Measurements from ENCODE around the gene ODR4.
"Not testable (repeated sequence)": the region's sequence is repeated elsewhere in the genome, so short reads cannot be mapped to it uniquely, and the experiment has no call there.

Gene ODR4

GRCh38 chr1:186375152-186375928, at the start of gene ODR4, which contains the start of gene TPR:
Gene ODR4, plus strand, starts transcription at chr1:186375838. Its CDS starts 3,948 bp downstream, at chr1:186379786.
Gene TPR, minus strand, starts transcription at chr1:186375253. Its CDS starts 225 bp downstream, at chr1:186375028.
- peak; percentile 92 for DNase-seq (ENCODE audit: low read depth in 2 of 2)

DNA sequence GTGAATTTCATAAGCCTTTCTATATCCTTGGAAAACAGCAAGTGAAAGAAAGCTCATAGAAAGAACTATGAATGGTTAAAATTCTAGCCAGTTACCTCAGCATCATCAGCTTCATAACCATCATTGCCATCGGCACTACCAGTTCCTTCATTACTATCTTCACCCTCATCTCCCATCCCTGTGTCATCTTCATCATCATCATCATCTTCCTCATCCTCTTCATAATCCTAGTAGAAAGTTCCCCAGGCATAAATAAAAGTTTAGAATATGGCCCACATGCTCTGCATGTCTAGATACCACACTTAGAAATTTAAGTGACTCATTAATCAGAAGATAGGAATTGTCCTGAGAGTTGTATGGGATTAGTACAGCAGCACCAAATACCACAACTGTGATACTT, 49.6 kb upstream of the ODR4 start:
- DNase-seq (ENCODE audit: low read depth in 2 of 2): no peak

- no peak for DNase-seq (ENCODE audit: low read depth in 2 of 2)
These were observed 48.3 kb upstream of the ODR4 start for GRCh38 chr1:186327331-186327730.

DNA sequence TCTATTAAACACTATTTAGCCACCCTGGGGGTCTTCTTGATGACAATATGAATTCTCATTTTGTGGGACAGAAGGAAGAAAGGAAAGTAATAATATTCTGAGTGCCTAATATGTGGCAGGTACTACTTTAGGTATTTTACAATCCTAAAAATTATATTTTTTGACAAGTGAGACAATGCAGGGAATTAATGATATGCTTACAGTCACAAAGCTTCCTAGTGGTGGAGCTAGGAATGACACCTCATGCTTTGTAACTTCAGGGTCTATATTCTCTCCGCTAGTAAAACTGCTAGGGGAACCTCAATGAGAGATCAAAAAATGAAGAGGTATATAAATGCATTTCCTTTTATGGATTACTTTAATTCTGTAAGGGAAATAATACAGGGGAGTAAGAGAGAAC, 44.9 kb upstream of the ODR4 start:
- no peak for DNase-seq (ENCODE audit: low read depth in 2 of 2)

GRCh38 chr1:186337554-186337953, 38.1 kb upstream of the ODR4 start:
- DNase-seq (ENCODE audit: low read depth in 2 of 2): no peak

DNA sequence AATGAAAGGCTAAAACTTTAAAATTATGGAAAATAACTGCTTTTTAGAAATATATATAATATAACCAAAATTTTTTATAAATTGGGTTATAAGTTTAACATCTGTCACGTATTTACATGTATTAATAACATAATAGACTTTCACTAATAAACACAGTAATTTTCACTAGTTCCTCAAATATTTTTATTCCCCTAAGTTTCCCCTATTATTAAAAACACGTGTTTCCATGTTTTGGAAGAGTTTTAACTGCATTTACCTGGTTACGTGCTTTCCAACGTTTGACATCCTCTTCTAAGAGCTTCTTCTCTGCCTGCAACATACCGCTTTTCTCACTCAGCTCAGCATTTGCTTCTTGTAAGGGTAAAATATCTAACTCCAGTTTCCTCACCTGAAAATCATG, 34.9 kb upstream of the ODR4 start:
- DNase-seq (ENCODE audit: low read depth in 2 of 2): no peak

DNA sequence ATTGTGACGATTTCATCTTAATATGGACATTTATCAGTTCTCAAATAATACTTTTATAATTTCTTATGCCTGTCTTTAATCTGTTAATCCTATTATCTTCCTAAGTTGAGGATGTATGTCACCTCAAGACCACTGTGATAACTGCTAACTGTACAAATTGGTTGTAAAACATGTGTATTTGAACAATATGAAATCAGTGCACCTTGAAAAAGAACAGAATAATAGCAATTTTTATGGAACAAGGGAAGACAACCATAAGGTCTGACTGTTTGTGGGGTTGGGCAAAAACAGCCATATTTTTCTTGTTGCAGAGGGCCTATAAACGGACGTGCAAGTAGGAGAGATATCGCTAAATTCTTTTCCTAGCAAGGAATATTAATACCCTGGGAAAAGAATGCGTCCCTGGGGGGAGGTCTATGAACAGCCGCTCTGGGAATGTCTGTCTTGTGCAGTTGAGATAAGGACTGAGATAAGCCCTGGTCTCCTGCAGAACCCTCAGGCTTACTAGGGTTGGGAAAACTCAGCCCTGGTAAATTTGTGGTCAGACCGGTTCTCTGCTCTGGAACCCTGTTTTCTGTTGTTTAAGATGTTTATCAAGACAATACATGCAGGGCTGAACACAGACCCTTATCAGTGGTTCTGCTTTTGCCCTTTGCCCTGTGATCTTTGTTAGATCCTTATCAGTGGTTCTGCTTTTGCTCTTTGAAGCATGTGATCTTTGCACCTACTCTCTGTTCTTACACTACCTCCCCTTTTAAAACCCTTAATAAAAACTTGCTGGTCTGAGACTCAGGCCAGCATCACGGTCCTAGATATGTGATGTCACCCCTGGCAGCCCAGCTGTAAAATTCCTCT, 27.6 kb upstream of the ODR4 start:
- not testable (repeated sequence) for DNase-seq (ENCODE audit: low read depth in 2 of 2)

DNA sequence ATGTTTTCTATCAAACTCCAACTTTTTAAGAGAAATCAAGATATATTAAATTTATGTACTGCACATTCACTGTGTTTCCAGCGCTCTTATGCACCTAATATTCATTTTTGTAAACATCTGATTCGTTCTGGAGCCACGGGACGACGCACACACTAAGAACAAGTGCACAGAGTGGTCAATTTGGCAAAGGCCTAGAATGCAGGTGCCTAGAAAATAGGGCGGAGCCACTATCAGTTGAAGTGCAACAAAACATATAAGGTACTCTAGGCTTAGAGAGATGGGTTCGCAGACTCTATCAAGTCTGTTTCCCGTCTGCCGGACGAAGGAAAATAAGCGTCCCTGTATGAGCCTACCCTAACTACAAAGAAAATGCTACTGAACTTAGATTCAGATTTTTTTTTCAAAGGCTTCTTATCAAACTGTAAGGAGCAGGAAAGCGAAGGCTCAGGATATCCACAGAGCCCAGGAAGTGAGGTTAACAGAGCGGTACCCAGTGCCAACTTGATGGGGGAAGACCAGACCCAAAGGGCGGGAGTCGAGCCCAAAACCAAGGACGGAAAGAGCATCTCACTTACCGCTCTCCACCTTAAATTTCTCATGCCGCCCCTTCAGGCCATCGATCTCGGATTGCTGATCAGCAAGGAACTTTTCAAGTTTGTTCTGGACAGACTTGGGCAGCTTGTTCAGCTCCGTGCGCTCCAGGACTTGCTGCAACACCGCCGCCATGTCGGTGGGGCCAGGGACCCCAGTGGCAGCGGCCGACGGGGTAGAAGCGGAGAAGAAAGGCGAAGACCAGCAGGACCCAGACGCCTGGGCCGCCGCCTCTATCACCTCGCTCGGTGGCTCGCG, 1.1 kb upstream of the ODR4 start:
- DNase-seq (ENCODE audit: low read depth in 2 of 2): no peak

GRCh38 chr1:186375929-186376319, 286 bp downstream of the ODR4 start:
- no peak for DNase-seq (ENCODE audit: low read depth in 2 of 2)

DNA sequence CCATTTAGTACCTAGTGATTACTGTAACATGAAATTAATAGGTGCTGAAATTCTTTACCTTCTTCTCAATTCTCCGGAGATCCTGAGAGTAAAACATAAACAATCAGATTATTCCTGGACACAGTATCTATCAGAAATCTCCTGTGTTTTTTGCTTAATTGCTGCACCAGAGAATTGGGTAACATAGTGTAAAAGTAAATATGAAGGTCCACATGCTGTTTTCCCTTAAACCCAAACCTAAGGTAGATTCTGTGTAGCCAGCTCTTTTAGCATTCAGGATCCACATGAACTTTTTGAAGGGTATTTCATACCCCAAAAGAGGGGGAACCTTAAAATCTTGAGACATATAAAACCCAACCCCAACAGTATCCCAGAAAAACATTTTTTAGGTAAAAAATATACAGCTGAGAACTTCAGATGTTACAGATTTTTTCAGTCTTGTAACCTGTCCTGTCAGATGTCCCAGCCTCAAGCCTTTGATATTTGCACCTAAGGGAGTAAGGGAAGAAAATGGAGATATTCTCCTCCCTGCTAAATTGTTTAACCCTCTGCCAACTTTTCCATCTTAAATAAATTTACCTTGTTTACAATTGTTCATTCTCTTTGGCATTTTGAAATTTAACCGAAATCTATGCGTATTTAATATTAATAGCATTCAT, 11.2 kb downstream of the ODR4 start:
- no peak for DNase-seq (ENCODE audit: low read depth in 2 of 2)

GRCh38 chr1:186390925-186391324, 15.3 kb downstream of the ODR4 start:
- no peak for DNase-seq (ENCODE audit: low read depth in 2 of 2)

DNA sequence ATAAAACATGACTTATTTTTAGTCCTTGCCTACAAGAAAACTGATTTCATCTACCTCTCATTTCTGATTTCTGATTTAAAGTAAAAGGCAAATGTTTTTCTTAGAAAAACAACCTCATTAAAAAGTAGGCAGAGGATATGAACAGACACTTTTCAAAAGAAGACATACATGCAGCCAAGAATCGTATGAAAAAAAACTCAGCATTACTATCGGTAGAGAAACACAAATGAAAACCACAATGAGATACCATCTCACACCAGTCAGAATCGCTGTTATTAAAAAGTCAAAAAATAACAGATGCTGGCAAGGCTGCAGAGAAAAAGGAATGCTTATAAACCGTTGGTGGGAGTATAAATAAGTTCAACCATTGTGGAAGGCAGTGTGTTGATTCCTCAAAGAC, 16.2 kb downstream of the ODR4 start:
- DNase-seq (ENCODE audit: low read depth in 2 of 2): no peak

- not testable (repeated sequence) for DNase-seq (ENCODE audit: low read depth in 2 of 2)
These were observed 17.1 kb downstream of the ODR4 start for GRCh38 chr1:186392711-186393110.

DNA sequence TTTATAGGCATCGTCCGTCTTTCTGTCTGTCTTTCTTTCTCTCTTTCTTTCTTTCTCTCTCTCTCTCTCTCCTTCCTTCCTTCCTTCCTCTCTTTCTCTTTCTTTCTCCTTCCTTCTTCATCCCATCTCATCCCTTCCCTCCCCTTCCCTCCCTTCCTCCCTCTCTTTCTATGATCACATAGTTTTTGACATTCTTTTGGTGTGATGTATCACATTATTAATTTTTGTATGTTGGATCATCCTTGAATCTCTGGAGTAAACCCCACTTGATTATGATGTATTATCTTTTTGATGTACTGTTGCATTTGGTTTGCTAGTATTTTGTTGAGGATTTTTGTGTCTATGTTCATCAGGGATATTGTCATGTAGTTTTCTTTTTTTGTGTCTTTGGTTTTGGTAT, 25.8 kb downstream of the ODR4 start:
- not testable (repeated sequence) for DNase-seq (ENCODE audit: low read depth in 2 of 2)

GRCh38 chr1:186403632-186404031, 28.0 kb downstream of the ODR4 start:
- no peak for DNase-seq (ENCODE audit: low read depth in 2 of 2)

DNA sequence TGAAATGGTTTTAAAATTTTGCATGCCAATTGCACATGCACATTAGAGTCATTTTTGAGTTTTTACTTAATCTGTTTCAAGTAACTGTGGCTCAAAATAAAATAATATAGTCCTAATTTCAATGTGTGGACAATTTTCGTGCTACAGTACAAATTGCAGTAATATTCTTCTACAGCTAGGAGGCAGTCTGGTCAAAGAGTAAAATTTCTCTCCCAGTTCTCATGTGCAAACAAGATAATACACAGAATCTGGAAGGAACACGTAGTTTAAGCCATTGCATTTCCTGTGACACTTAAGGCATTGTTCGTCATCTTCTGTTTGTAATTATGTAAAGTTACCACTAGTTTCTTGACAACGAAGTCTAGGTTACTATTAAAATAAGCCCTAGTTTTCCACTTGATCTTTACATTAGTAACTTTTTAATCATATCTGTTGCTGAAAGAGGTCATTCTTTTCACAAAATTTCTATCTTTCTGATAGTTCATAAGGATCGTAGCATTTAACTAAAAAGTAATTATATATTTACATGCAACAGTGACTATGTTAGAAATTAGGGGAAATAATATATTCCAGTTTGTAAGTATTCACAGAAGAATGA, 28.9 kb downstream of the ODR4 start:
- DNase-seq (ENCODE audit: low read depth in 2 of 2): no peak

- DNase-seq (ENCODE audit: low read depth in 2 of 2): no peak
These were observed 33.5 kb downstream of the ODR4 start for GRCh38 chr1:186409091-186409490.

DNA sequence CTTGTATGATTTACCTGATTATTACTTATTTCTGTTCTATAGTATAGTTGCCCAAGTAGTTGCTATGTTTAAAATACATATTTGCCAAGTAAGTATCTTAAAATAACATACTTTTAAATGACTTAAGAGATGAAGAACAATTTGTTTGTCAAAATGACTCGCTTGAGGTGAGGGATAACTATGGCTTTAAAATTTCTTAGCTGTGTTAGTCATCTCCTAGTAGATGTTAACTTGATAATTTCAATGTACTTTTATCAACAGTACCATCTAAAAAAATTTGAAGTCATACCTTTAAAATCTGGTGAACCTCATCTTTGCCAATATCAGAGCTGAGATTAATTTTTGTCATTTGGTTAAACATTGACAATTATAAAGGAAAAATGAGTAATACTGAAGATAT, 37.7 kb downstream of the ODR4 start:
- DNase-seq (ENCODE audit: low read depth in 2 of 2): no peak

- no peak for DNase-seq (ENCODE audit: low read depth in 2 of 2)
These were observed 42.9 kb downstream of the ODR4 start for GRCh38 chr1:186418503-186418902.

DNA sequence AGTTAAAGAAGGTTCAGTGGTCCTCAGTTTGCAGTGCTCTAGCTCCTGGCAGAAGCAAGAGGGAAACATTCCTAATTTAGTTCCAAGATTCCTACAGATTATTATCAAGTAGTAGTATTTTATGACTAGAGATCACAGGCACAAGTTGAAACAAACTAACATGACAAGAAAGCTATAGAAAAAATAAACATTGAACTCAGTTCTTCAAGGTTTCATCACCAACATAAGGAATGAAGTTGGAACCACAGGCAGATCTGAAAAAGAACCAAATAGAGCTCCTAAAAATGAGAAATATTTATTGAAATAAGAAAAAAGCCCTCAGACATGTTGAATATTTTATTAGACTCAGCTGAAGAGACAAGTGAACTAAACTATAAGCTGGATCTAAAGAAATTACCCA, 44.7 kb downstream of the ODR4 start:
- no peak for DNase-seq (ENCODE audit: low read depth in 2 of 2)

GRCh38 chr1:186420923-186421322, 45.3 kb downstream of the ODR4 start:
- DNase-seq (ENCODE audit: low read depth in 2 of 2): no peak

Data from stimulated activated CD8-positive, alpha-beta memory T cell treated with anti-CD3 and anti-CD28 coated beads, Interleukin-7, amount 100 ng/mL, for 4 hours (primary cell).